Panc1 (cell line): ENCODE results near the gene MYLK. TPM values are rescaled to one million over a fixed set of nuclear protein-coding genes. Genes with fewer than 3 reads are reported as not detected.

Source experiments
- ATAC-seq: fragments of 200-7000 bp; cut with Tn5 transposase; 2 replicates; pipeline ENCODE4 v1.9.1; 2020; ENCODE audit warnings: mild to moderate bottlenecking, moderate library complexity
- BruUV-seq: library from RNA; stranded (reverse); fragments of 400-500 nt; replicated peaks from 2 replicates; lab custom pipeline; 2021; lab: Mats Ljungman, UMichigan
- CTCF ChIA-PET: fragments of 300-600 bp; sonication (Branson Sonifier 250); formaldehyde crosslinking; loops from one replicate; lab custom pipeline; 2022; ENCODE audit warnings: antibody characterized with exemption; lab: Charles Lee
- POLR2A ChIA-PET: fragments of 300-600 bp; sonication (Branson Sonifier 250); formaldehyde crosslinking; loops from one replicate; lab custom pipeline; 2022; ENCODE audit warnings: antibody characterized with exemption; lab: Charles Lee
- DNase-seq: peaks from one replicate; pipeline ENCODE4 v3.0.0-alpha.2; 2010; ENCODE audit warnings: low read depth, low spot score
- H3K27ac ChIP-seq: 2 replicates; pipeline ENCODE4 v1.5.1; 2011; ENCODE audit warnings: mild to moderate bottlenecking, low read length, inconsistent platforms
- H3K27me3 ChIP-seq: fragments of 200-500 bp; sonication (Bioruptor generic); 2 replicates; pipeline ENCODE4 v1.6.0; 2014; ENCODE audit warnings: low read length, inconsistent platforms; ENCODE audit not compliant: control insufficient read depth, insufficient read depth
- H3K36me3 ChIP-seq: fragments of 200-500 bp; sonication (Bioruptor generic); 2 replicates; pipeline ENCODE4 v1.5.1; 2014; ENCODE audit warnings: inconsistent platforms, mild to moderate bottlenecking, low read length, moderate library complexity; ENCODE audit not compliant: control insufficient read depth, insufficient read depth
- H3K4me1 ChIP-seq: 2 replicates; pipeline ENCODE4 v1.5.1; 2011; ENCODE audit warnings: inconsistent platforms, mild to moderate bottlenecking, low read length, moderate library complexity; ENCODE audit not compliant: control insufficient read depth, insufficient read depth
- H3K4me3 ChIP-seq, 2 experiments: 2 replicates each; pipeline ENCODE4 v1.5.1; 2011 to 2012; ENCODE audit warnings: low read depth in 2 of 2, low read length in 2 of 2, mild to moderate bottlenecking in 2 of 2, inconsistent platforms in 1 of 2, moderate library complexity in 1 of 2
- H3K9me3 ChIP-seq: fragments of 200-500 bp; sonication (Bioruptor generic); 2 replicates; pipeline ENCODE4 v1.5.1; 2014; ENCODE audit warnings: low read depth, mild to moderate bottlenecking, inconsistent platforms, low read length, moderate library complexity; ENCODE audit not compliant: control insufficient read depth, insufficient read depth
- POLR2AphosphoS5 ChIP-seq: IDR thresholded peaks from 2 replicates; pipeline ENCODE4 v1.6.1; 2012; ENCODE audit warnings: mild to moderate bottlenecking, low read depth, low read length, moderate library complexity
- SIN3A ChIP-seq: IDR thresholded peaks from 2 replicates; pipeline ENCODE4 v1.6.1; 2012; ENCODE audit warnings: low read depth, mild to moderate bottlenecking, low read length, moderate library complexity, borderline replicate concordance; ENCODE audit not compliant: insufficient read depth
- TCF7L2 ChIP-seq: IDR thresholded peaks from 2 replicates; pipeline ENCODE4 v1.6.1; 2011; ENCODE audit warnings: mild to moderate bottlenecking, low read depth, low read length, inconsistent platforms
- in situ Hi-C: cut with HindIII; loops from 2 replicates; pipeline ENCODE4 v1.10.0; 2016; ENCODE audit warnings: low sequenced_read_pairs, low pct_unique_long_range_greater_than_20kb
- intact Hi-C: fragments of 100-400 bp; cut with micrococcal nuclease; formaldehyde crosslinking; loops from one replicate; pipeline ENCODE4 v1.10.0; 2022; ENCODE audit not compliant: unreplicated experiment
- total RNA-seq: library from RNA; stranded (reverse); gene quantifications from one replicate; pipeline ENCODE4 v1.2.1, GENCODE V29; 2021; ENCODE audit not compliant: unreplicated experiment
- TF ChIP-seq, protein P1 (sequence below), 2 experiments: IDR thresholded peaks; 2 replicates each; pipeline ENCODE4 v1.6.1; 2011 to 2012; ENCODE audit warnings: low read depth in 2 of 2, control low read depth in 1 of 2, low read length in 1 of 2, mild to moderate bottlenecking in 1 of 2, moderate library complexity in 1 of 2; ENCODE audit not compliant: insufficient read depth in 1 of 2
- TF ChIP-seq, protein P2 (sequence below): fragments of 450-650 bp; IDR thresholded peaks from 2 replicates; pipeline ENCODE4 v1.5.1; 2017; ENCODE audit warnings: mild to moderate bottlenecking

Gene MYLK
- total RNA-seq, 1 experiment from 2014 or later: 29.7 TPM

DNA sequence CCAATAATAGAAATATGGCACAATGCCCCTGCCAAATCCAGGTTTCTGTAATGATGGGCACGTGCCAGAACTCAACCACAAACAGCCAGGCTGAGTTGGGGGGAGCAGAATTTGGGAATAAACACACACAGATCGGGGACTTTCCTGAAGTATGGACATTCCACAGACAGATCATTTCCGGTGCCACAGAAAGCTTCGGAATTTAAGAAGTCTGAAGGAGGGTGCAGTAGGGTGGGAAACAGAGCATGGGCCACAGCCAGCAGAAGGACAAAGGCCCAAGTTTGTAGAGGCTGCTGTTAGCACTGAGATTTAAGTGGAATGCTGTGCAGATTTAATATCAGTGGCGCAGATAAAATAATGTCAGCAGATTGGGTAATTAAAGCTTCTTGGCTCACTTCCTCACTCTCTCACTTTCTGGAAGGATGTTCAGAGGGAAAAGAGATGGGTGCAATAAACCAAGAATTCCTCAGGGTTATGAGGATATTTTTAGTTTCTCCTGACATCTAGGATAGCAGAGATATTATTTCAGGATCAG, 67.4 kb downstream of the MYLK start:
- Histone ChIP-seq H3K36me3 (no peaks in the 10 kb centered on the region), H3K4me3 (no peak overlapping the region), H3K9me3 (no peaks in the 10 kb centered on the region), H3K4me1 (no peaks in the 10 kb centered on the region), H3K27me3 (no peaks in the 10 kb centered on the region), H3K27ac (no peak overlapping the region)
- DNase-seq (no peak), ATAC-seq (no peak)
- in situ Hi-C loops: no loop called here
- TF ChIP-seq SIN3A: no peak
- no peak for TF ChIP-seq TCF7L2
- no peak for TF ChIP-seq POLR2AphosphoS5
- TF ChIP-seq, protein P1, sequence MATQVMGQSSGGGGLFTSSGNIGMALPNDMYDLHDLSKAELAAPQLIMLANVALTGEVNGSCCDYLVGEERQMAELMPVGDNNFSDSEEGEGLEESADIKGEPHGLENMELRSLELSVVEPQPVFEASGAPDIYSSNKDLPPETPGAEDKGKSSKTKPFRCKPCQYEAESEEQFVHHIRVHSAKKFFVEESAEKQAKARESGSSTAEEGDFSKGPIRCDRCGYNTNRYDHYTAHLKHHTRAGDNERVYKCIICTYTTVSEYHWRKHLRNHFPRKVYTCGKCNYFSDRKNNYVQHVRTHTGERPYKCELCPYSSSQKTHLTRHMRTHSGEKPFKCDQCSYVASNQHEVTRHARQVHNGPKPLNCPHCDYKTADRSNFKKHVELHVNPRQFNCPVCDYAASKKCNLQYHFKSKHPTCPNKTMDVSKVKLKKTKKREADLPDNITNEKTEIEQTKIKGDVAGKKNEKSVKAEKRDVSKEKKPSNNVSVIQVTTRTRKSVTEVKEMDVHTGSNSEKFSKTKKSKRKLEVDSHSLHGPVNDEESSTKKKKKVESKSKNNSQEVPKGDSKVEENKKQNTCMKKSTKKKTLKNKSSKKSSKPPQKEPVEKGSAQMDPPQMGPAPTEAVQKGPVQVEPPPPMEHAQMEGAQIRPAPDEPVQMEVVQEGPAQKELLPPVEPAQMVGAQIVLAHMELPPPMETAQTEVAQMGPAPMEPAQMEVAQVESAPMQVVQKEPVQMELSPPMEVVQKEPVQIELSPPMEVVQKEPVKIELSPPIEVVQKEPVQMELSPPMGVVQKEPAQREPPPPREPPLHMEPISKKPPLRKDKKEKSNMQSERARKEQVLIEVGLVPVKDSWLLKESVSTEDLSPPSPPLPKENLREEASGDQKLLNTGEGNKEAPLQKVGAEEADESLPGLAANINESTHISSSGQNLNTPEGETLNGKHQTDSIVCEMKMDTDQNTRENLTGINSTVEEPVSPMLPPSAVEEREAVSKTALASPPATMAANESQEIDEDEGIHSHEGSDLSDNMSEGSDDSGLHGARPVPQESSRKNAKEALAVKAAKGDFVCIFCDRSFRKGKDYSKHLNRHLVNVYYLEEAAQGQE (IDR thresholded peaks at IDR 0.05; ENCODE audit: insufficient read depth in 1 of 2, low read depth in 2 of 2, low read length in 1 of 2): no peak
- TF ChIP-seq, protein P2, sequence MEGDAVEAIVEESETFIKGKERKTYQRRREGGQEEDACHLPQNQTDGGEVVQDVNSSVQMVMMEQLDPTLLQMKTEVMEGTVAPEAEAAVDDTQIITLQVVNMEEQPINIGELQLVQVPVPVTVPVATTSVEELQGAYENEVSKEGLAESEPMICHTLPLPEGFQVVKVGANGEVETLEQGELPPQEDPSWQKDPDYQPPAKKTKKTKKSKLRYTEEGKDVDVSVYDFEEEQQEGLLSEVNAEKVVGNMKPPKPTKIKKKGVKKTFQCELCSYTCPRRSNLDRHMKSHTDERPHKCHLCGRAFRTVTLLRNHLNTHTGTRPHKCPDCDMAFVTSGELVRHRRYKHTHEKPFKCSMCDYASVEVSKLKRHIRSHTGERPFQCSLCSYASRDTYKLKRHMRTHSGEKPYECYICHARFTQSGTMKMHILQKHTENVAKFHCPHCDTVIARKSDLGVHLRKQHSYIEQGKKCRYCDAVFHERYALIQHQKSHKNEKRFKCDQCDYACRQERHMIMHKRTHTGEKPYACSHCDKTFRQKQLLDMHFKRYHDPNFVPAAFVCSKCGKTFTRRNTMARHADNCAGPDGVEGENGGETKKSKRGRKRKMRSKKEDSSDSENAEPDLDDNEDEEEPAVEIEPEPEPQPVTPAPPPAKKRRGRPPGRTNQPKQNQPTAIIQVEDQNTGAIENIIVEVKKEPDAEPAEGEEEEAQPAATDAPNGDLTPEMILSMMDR: no peak
- ChIA-PET CTCF (no interaction called here), POLR2A (no interaction called here)
- intact Hi-C loops: no loop called here
- BruUV-seq: no TSS peak

DNA sequence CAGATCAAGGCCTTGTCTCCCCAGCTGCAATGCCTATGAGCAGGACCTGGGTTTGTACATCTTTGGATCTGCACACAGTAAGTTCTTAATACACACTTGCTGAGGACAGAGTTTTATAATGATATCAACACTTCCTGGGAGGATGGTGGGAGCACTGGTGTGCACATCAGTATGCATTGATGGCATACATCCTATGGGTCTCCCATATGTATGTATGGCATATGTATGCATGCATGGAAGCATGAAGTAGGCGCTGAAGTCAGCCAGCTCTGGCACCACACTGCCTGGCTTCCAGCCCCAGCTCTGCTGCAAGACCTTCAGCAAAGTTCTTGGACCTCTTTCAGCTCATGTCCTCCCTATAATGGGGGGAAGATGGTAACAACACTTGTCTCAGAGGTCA, 68.2 kb downstream of the MYLK start:
- TF ChIP-seq, protein P1 (IDR thresholded peaks at IDR 0.05; ENCODE audit: insufficient read depth in 1 of 2, low read depth in 2 of 2, low read length in 1 of 2): no peak
- TF ChIP-seq TCF7L2 (no peak), SIN3A (no peak), POLR2AphosphoS5 (no peak)
- TF ChIP-seq, protein P2: no peak
- POLR2A ChIA-PET: no interaction called here
- no peaks in the 10 kb centered on the region for H3K4me1 ChIP-seq

More for the DNA sequence above, 68.2 kb downstream of the MYLK start:
- DNase-seq (no peak), ATAC-seq (no peak)
- CTCF ChIA-PET: no interaction called here
- intact Hi-C loops: no loop called here
- Histone ChIP-seq H3K27me3 (no peaks in the 10 kb centered on the region), H3K27ac (no peak overlapping the region), H3K4me3 (no peak overlapping the region), H3K36me3 (no peaks in the 10 kb centered on the region), H3K9me3 (no peaks in the 10 kb centered on the region)
- in situ Hi-C loops: no loop called here
- no TSS peak for BruUV-seq
